Astrocyte of the hippocampus (primary cell): ENCODE measurements around the gene TMEM156.
"Not testable (repeated sequence)": the region's sequence is repeated elsewhere in the genome, so short reads cannot be mapped to it uniquely, and the experiment has no call there.

ENCODE experiments used
- DNase-seq: peaks from one replicate; pipeline ENCODE4 v3.0.0; 2011; ENCODE audit warnings: low read depth, low spot score

The TMEM156 gene

DNA sequence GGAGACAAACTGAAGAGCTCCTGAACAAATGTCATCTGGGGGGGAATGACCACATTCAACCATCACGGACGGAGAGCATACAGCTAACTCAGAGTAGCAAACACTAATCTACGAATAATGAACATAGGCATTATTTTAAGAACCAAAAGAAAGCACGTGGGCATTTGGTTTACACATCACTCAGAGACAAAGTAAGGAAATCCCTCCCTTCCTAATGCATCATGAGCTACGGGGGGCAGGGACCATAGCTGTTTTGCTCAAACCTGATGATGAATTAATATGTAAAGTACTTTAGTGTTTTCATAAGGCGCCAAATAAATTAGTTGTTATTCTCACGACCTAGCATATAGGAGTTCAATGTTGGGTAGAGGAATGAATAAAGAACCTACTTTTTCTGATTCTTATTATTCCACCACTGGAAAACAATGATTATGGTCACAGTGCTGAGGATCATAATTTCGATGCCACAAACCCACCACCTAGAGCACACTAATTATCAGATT, 11.7 kb upstream of the TMEM156 start:
- DNase-seq = peak; percentile 57

DNA sequence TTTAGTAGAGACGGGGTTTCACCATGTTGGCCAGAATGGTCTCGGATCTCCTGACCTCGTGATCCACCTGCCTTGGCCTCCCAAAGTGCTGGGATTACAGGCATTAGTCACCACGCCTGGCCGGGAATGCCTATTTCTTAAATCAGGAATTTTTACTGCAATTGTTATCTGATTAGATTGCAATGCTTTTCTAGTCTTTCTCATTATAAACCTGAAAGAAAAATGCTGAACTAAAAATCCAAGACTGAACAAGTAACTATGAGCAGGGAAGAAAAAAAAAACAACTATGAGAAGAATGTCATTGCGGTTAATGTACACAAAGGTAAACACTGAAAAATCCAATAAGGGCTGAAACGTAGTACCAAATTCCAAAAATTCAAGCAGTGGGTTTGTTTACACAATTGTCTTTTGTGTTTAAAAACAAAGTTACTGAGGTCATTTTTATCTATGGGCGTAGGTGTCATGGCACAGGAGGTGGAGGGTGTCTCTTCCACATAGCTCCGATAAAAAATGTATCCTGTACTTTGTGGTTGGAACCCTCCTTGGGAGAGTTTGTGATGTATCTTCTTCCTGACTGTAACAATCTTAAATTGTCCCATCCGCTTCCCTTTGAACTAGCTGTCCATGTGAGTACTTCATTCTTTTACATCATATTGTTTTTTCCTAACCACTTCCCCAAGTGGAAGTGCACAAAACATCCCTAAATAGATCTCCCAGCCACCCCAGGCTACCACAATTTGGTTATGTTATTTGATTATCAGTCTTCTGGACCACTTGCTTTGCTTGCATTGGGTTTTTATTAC, 11.1 kb upstream of the TMEM156 start:
- peak; percentile 65 for DNase-seq

DNA sequence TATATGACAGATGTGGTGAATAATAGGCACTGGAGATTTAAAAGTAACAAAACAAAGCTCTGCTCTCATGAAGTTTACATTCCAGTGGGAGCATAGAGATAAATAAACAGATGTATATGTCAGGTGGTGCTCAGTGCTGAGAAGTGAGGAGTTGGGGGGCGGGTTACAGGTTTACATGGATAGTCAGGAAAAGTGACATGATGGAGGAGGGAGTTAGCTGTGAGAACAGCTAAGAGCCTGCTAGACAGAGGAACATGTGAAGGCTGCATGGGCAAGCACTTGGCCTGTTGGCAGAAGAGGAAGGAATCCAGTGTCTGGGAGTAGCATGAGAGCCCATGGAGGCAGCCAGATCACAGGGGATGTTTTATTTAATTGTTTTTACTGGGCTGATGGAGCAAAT, 10.2 kb upstream of the TMEM156 start:
- no peak for DNase-seq

DNA sequence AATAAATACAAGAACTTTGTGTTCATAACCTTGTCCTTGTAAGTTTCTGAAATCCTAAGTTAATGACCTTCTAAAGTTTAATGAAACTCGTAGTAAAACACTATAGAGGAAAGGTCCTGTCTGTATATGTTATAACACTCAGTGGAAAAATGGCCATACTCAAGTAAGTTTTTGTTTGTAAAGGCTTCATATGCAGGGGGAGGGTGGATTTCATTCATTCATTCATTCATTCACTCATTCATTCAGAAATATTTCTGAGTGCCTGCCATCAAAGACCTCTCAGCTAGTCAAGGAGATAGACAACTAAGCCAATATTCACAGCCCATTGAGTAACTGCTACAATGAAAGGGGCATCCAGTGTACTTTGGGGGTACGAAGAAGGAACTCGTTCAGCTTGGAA, 6.9 kb upstream of the TMEM156 start:
- no peak for DNase-seq

GRCh38 chr4:39037941-39038340, 5.7 kb upstream of the TMEM156 start:
- DNase-seq = peak; percentile 29

GRCh38 chr4:39037491-39037825, 5.2 kb upstream of the TMEM156 start:
- peak; percentile 92 for DNase-seq

DNA sequence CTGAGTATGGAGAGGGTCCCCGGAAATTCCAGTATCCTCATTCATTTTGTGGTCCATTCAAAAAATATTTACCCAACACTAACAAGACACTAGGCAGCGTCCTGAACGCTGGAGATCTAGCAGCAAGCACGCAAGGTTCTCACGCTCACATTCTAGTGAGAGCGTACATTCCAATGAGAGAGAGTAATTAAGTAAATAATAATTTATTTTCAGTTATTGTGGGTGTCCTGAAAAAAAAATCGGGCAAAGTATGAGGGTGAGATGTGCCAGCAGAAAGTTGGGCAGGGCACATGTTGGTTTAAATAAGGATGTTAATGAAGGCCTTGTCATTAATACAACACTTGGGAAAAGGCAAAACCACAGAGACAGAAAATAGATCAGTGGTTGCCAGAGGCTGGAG, 4.0 kb upstream of the TMEM156 start:
- DNase-seq = peak; percentile 91

GRCh38 chr4:39031590-39032020, 604 bp downstream of the TMEM156 start:
- not testable (repeated sequence) for DNase-seq

DNA sequence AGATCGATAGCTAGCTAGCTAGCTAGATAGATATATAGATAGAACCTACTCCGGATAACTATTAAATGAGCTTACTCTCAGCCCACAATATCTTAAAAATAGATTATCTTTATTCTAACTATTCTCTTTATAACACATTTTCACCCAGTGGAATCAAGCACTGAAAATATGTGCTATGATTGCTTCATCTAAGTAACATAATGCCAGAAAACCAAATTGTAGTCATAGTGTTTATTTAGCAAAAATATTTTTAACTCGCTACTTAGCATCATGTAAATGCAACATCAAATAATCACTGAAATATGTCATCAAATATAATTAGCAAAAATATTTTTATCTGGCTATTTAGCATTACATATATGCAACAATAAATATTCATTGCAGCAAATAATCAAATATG, 1.5 kb downstream of the TMEM156 start:
- no peak for DNase-seq

DNA sequence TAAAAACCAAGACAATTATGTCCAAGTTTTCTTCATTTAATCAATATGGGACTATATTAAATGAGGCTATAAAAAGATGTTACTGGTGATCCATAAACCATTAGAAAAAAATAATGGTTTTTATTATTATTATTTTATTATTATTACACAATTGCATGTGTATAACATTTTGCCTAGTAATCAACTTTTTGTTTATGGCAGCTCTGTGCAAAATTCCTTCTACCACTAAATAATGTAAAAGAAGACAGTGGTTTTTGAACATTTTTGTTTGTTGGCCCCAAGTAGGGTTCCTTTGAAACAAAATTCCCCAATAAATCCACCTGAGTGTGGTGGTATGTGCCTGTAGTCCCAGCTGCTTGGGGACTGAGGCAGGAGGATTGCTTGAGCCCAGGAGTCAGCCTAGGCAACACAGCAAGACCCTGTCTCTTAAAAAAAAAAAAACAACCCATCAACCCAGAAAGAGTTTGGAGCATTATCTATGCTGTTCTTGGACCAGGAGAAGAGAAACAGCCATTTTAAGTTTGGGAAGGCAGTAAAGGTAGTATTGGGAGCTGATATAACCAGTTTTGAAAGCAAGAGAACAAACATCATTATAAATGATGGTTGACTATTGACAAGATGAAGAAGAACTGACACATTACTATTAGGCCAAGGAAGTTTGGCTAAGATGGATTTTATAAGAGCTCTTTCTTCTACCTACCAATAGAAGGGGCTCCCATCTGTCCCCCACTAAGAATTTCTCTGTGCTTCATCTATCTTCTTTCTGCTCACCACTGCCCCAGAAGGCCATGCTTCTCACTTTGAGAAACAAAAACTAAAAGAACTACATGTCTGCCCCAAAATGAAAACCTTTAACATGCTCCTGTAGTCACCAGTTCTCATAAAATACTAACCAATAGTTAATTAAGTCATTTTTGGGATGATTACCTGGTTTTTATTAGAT, 2.2 kb downstream of the TMEM156 start:
- DNase-seq = no peak

DNA sequence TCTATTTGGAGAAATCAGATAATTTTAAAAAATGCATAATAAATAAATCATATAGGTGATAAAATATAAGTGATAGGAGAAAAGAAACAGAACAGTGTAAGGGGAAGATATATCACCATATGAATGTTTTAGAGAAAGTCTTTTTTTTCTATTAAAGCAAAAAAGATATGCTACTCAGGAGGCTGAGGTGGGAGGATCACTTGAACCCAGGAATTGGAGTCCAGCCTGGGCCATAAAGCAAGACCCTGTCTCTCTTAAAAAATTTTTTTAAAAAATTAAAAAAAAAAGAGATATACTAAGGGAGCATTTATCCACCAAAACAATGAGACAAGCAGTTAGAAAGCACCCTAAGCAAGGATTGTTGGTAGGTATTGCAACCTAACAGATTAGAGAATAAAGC, 6.1 kb downstream of the TMEM156 start:
- DNase-seq = no peak

DNA sequence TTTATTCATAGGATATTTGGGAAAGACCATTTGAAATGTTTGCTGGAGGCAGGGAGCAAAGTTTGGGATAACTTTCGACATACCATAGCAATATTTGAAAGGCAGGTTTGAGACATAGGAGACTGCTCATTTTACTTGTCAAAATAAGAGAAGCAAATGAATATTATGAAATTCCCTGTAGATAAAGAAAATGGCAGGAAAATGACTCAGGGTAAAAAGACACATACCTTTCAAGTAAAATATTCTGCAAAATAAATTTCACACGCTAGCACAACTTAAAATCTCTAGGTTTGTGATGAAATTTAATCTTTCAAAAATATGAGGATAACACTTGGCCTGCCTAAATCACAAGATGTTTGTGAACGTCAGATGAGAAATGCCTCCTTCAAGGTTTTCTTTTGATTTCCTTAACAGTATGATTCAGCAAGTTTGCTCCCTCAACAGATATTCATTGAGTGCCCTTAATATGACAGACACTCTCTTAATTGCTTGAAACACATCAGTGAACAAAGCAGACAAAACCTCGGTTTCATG, 6.6 kb downstream of the TMEM156 start:
- no peak for DNase-seq

DNA sequence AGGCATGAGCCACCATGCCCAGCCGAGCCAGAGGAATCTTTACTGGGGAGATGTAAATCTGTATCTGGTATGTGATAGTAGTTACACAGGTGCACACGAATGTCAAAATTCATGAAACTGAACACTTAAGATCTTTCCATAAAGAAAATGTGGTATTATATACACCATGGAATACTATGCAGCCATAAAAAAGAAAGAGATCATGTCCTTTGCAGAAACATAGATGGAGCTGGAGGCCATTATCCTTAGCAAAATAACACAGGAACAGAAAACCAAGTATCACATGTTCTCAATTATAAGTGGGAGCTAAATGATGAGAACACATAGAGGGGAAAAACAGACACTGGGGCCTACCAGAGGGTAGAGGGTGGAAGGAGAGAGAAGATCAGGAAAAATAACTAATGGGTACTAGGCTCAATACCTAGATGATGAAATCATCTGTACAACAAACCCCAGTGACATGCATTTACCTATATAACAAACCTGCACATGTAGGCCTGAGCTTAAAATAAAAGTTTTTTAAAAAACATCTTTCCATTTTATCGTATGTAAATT, 7.8 kb downstream of the TMEM156 start:
- DNase-seq = no peak

DNA sequence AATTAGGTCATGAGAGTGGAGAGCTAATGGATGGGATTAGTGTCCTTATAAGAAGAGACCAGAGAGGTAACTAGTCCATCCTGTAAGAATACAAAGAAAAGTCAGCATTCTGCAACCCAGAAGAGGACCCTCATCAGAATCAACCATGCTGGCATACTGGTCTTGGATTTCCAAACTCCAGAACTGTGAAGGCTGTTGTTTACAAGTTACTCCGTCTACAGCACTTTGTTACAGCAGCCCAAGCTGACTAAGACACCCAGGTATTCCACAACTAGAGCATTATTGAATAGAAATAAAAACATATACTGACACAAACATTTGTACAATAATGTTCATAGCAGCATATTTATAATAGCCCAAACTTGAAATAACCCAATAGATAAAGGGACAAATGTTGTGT, 9.2 kb downstream of the TMEM156 start:
- no peak for DNase-seq

DNA sequence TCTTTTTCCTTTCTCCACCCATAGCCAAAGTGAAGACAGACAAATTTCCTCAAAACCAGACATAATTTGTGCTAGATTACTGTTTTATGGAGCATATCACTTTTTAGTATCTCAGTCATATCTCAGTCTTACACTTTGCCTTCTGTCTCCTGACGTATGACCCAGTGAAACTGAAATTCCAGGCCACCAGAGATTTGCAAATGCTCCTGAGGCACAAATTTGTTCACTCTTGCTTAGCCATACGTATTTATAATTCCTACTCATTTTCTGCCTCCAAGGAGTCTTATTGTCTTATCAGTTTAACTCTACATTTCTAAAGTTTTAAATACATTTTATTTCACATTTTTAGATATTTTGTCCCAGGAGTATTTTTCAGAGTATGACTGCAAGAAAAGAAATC, 10.0 kb downstream of the TMEM156 start:
- no peak for DNase-seq

DNA sequence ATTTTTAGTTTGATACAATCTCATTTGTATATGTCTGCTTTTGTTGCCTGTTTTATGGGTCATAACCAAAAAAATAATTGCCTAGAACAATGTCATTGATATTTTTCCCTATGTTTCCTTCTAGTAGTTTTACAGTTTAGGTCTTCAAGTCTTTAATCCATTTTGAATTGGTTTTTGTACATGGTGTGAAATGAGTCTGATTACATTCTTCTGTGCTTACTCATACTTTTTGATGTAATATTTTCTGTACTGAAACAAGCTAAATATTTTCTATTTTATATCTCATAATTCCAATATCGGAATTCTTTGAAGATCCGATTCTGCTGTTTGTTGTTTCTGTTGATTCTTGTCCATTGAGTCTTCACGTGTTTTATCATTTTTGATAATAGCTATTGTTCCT, 10.6 kb downstream of the TMEM156 start:
- no peak for DNase-seq

- DNase-seq = no peak
Measured at GRCh38 chr4:39020130-39020529, 12.1 kb downstream of the TMEM156 start.

GRCh38 chr4:39014028-39014427, 18.2 kb downstream of the TMEM156 start:
- no peak for DNase-seq

DNA sequence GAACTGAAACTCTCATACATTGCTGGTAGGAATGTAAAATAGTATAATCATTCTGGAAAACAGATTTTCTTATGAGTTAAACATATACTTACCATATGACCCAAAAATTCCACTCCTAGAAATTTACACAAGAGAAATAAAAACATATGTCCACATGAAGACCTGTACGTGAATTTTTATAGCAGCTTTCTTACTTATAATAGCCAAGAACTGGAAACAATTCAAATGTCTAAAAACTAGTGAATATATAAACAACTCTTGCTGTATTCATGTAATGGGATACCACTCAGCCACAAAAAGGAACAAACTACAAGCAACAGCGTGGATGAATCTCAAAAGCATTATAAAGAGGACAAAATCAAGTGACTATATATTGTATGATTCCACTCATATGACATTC, 27.5 kb downstream of the TMEM156 start:
- no peak for DNase-seq

- not testable (repeated sequence) for DNase-seq
Measured at GRCh38 chr4:39002058-39002457, 30.2 kb downstream of the TMEM156 start.

DNA sequence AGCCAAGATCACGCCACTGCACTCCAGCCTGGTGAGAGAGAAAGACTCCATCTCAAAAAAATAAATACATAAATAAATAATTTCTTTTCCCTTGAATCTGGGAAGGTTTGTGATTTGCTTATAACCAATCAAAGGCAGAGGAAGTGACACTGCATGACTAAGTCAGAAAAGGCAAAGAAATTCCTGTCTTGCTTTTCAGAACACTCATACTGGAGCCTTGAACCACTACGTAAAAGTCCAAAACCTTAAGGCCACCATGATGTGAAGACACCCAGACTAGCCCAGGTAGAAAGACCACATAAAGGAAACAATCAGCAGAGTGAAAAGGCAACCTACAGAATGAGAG, 36.6 kb downstream of the TMEM156 start:
- no peak for DNase-seq

DNA sequence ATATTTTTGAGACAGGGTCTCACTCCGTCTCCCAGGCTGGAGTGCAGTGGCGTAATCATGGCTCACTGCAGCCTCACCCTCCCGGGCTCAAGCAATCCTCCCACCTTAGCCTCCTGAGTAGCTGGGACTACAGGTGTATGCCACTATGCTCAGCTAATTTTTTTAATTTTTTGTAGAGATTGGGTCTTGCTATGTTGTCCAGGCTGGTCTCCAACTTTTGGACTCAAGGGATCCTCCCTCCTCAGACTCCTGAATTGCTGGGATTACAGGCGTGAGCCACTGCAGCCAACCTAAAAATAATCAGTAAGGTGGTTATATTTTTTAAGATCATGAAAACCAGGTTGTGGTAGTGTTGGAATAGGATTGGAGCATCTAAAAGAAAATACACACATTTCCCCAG, 38.1 kb downstream of the TMEM156 start:
- no peak for DNase-seq
